ENCODE data around the gene KRT4.

The KRT4 gene

GRCh38 chr12:52812073-52812400 is 1.9 kb downstream of the KRT4 start:
- H3K4me3 ChIP-seq (replicated peaks; ENCODE audit: low read depth, low read length) = no peak overlapping the region
- DNase-seq (ENCODE audit: low read depth) = no peak
- TF ChIP-seq CTCF (IDR thresholded peaks at IDR 0.05; ENCODE audit: low read length, missing control alignments) = no peak

- no peak for DNase-seq (ENCODE audit: low read depth)
- TF ChIP-seq CTCF (IDR thresholded peaks at IDR 0.05; ENCODE audit: low read length, missing control alignments) = no peak
- no peak overlapping the region for H3K4me3 ChIP-seq (replicated peaks; ENCODE audit: low read depth, low read length)
These were observed 2.5 kb downstream of the KRT4 start for GRCh38 chr12:52811191-52812072.

- no peak overlapping the region for H3K4me3 ChIP-seq (replicated peaks; ENCODE audit: low read depth, low read length)
- no peak for DNase-seq (ENCODE audit: low read depth)
- no peak for TF ChIP-seq CTCF (IDR thresholded peaks at IDR 0.05; ENCODE audit: low read length, missing control alignments)
These were observed 3.4 kb downstream of the KRT4 start for GRCh38 chr12:52810554-52810953.

- no peak overlapping the region for H3K4me3 ChIP-seq (replicated peaks; ENCODE audit: low read depth, low read length)
- no peak for TF ChIP-seq CTCF (IDR thresholded peaks at IDR 0.05; ENCODE audit: low read length, missing control alignments)
- no peak for DNase-seq (ENCODE audit: low read depth)
These were observed 4.8 kb downstream of the KRT4 start for GRCh38 chr12:52809166-52809565.

GRCh38 chr12:52808573-52809160 is 5.2 kb downstream of the KRT4 start:
- TF ChIP-seq CTCF (IDR thresholded peaks at IDR 0.05; ENCODE audit: low read length, missing control alignments) = no peak
- no peak overlapping the region for H3K4me3 ChIP-seq (replicated peaks; ENCODE audit: low read depth, low read length)
- no peak for DNase-seq (ENCODE audit: low read depth)

- no peak for TF ChIP-seq CTCF (IDR thresholded peaks at IDR 0.05; ENCODE audit: low read length, missing control alignments)
- no peak overlapping the region for H3K4me3 ChIP-seq (replicated peaks; ENCODE audit: low read depth, low read length)
- DNase-seq (ENCODE audit: low read depth) = no peak
These were observed 6.1 kb downstream of the KRT4 start for GRCh38 chr12:52807544-52808470.
